Activated CD8-positive, alpha-beta memory T cell treated with anti-CD3 and anti-CD28 coated beads for 4 hours (primary cell): ENCODE results near the gene TMEM72.

Source experiments
- DNase-seq, 2 donors: peaks; one replicate each; pipeline ENCODE4 v3.0.0-alpha.2; 2020; ENCODE audit warnings: low read depth in 2 of 2

Gene TMEM72

GRCh38 chr10:44955413-44956070, 44.4 kb downstream of the TMEM72 start:
- no peak for DNase-seq

DNA sequence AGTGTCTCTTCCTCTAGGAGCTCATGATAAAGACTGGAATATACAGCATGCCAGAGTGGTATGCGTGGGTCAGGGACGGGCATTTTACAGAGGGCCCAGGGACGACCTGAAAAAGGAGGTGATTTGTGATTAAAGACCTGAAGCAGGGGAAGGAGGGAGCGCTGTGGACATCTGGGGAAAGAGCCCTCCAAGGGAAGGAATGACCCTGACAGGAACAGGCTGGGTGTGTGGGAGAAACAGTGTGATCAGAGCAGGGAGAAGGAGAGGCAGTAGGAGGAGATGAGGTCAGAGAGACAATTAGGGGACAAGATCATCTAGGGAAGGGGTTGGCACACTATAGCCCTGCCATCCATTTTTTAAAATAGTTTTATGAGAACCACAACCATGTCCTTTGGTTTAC, 45.1 kb downstream of the TMEM72 start:
- DNase-seq: no peak

DNA sequence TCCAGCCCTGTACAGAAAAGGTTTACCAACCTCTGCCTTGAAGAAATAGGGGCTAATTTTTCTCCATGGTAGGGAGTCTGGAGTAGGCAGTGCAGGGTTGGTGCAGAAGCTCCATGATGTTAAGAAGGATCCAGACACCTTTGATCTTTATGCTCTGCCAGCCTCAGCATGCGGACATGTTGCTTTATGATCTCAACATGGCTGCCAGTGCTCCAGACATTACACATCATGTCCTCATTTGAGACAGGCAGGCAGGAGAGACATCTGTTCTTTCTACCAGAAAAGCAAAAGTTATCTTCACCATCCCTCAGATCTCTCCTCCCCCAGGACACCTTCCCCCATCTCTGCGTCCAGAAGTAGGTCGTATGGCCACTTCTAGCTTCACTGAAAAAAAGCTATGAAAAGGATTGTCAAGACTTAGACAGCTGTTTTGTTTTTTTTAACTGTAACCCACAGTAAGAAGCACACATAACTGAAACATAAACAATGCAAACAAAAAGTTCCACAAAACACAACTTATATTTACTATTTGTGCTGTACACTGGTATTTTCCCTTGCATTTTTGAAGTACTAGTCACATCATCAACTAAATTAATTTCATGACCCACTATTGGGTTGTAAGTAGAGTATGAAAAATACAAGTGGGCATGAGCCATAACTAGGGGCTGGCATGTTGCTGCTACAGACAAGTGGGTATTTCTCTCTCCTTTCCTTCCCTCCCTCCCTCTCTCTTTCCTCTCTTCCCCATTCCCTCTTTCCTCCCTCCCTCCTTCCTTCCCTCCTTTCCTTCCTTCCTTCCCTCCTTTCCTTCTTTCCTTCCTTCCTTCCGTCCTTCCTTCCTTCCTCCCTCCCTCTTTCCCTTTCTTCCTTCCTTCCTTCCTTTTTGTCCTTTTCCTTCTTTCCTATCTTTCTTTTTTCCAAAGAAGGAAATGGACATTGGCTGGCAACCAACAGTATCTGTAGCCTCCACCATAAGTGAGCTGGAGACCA, 45.9 kb downstream of the TMEM72 start:
- no peak for DNase-seq

DNA sequence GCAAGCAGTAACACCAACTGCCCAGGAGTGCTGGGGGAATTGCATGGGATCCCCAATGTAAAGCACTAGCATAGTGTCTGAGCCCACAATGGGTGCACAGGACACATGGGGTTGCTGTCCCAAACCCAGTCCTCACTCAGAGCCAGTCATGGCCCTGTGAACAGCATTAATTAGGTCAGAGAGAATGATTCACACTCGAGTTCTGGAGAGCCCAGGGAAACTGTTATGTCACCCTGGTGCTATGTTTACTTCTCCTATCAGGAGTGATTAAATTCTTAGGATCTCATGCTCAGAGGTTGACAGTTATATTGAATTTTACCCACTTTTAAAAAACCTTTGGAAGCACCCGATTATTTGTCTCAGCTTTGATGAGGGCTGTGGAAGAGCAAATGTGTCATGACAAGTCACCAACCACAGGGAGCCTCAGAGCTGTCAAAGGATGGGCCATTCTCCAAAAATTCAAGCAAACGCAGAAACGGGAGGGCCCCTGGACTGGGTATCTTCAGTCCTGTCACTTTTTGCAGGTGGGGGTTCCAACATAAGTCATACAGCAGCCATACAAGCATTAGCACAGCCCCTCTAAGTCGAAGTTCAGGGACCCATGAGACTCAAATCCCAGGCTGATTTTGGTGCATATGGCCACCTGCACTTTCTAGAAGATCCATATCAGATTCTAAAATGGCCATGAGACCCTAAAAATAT, 47.2 kb downstream of the TMEM72 start:
- no peak for DNase-seq

- no peak for DNase-seq
Measured at GRCh38 chr10:44958898-44959246, 47.7 kb downstream of the TMEM72 start.

- peak; percentile 74 to 78 for DNase-seq
Measured at GRCh38 chr10:44959247-44960087, 48.3 kb downstream of the TMEM72 start, which contains the start of gene RASSF4. Gene RASSF4 (plus strand): TSS chr10:44959802. CDS start chr10:44970203, 10,401 bp downstream.

DNA sequence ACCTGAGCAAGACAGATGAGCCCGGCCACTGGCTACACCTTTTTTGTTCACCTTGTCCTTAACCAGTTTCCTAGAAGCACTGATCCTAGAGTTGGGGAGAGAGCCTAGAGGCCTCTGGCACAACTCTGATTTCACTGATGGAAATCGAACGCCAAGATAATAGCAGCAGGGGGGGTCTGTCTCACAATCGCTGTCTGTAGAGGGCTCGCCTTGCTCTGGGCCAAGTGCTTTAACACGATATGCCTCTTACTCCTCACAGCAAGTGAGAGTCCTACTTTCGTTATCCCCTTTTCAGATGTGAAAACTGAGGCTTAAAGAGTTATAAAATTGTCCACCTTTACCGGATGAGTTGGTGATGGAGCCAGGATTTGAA, 48.9 kb downstream of the TMEM72 start:
- DNase-seq: no peak

- no peak for DNase-seq
Measured at GRCh38 chr10:44960482-44961229, 49.5 kb downstream of the TMEM72 start.

GRCh38 chr10:44961230-44961571, 50.1 kb downstream of the TMEM72 start:
- no peak for DNase-seq

DNA sequence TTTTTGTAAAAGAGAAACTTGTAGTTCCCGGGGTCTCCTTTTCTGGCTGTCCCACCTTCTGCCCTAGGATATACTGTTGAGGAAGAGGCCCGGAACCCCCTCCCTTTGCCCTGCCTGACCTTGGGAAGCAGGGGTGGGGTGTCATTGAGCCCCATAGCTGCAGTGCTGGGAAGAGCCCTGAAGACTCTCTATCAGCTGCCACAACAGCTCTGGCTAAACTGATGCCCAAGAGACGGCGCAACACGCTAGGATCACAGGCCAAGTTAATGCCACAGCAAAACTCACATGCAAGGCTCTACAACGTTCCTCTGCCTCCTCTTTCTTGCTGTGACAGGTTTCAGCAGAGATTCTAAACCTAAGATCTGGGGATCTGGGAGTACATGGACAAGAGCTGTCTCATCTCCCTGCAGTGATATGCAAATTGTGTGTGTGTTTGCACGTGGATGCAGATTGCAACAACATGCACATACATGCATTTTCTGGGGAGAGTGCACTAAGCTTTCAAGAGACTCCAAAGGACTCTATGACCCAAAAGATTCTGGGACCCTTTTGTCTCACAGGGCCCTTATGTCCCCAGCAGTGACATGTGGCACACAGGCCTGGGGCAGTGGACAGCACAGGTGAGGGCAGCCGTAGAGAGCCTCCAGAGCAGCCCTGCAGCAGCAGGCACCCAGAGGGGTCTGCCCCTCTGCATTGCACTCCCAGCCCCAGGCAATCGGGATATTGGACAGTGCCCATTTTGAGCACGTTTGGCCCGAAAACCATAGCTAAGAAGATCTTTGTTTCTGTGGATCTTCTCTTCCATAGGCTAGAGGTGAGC, 51.0 kb downstream of the TMEM72 start:
- DNase-seq: no peak

DNA sequence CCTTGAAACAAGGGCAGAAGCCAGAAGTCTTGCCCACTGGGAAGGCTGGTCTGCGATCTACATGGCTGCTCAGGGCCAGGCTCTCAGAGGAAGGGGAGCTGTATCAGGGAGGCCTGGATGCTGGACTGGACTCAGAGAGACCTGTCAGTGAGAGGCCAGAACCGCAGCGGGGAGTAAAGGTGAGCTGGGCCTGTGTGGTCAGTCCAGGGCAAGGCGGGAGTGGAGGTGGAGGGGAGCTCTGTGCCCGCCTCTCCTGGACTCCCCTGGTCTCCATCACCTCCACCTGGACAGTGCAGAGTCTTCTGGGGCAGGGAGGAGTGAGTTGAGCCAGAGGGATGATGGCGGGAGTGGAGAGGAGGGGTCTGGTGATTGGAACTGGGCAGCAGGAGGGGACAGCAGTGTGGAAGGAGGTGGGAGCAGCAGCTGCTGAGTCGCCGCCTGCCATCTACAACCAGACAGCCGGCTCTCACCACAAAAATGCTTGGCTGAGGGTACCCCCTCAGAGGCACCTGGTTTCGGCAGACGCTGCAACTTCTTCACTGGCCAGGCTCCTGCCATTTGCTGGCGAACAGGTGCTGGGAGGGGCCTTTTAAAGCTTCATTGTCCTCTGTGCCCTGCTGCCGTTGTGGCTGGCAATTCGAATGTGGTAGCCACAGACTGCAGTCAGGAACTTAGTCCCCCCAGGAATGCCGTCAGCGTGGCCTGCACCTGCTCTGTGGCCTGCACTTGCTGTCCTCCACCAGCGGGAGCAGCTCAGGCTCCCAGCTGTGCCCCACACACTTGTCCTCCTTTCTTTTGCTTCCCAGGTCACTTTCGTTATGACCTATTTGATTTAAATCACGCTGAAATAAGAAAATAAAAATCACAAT, 52.0 kb downstream of the TMEM72 start:
- no peak for DNase-seq

DNA sequence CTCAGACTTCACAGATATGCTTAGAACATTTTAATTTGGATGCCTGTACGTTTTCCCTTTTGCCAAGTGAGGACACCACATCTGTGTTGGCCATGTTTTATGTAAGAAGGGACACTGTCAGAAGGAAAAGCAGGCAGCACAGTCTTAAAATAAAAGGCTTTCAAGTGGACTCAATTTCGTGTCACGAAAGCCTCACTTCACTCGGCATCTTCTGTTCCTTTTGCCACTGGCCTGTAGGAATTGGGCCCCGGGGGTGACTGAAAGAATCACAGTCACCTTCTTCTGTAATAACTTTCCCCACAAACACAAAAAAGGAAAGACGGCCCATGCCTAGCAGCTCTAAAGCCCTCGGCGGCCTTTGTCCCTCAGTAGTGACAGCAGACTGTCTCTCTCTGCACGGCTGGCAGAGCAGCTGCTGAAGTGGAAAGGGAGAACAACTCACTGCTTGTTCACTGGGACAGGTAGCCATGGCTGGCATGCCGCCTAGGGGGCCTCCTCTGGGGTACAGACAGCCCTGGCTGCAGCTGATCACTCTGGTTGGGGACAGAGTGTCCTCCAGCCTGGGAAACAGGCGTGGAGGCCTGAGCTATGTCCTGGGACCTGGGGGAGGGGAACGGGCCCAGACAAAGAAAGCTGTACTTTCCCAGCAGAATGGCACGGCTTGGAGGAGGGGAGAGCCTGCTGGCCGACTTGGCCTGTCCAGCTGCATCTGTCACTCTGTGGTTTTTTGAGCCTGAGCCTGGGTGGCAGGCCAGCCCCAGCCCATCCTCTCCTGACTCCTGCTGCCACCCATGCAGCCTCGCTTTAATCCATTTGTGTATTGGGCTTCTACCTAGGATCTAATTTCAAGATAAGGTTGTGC, 52.9 kb downstream of the TMEM72 start:
- no peak for DNase-seq

DNA sequence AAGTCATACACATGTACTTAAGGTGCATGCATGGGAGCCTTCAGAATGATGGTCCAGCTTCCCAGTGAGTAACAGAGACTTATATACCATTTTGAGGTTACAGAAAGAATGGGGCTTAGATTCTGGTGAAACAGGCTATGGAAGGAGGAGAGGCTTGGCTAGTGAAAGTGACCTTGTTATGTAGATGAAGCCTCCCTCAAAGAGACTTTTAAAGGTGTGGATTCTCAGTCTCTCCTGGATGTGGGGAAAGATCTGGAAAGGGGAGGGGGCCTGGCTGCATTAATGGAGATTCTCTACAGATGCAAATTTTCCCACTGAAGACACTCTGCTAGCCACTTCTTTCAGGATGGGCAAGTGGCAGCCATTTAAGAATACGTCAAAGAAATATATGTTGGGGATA, 54.0 kb downstream of the TMEM72 start:
- no peak for DNase-seq

- DNase-seq: no peak
Measured at GRCh38 chr10:44965651-44966097, 54.5 kb downstream of the TMEM72 start.

DNA sequence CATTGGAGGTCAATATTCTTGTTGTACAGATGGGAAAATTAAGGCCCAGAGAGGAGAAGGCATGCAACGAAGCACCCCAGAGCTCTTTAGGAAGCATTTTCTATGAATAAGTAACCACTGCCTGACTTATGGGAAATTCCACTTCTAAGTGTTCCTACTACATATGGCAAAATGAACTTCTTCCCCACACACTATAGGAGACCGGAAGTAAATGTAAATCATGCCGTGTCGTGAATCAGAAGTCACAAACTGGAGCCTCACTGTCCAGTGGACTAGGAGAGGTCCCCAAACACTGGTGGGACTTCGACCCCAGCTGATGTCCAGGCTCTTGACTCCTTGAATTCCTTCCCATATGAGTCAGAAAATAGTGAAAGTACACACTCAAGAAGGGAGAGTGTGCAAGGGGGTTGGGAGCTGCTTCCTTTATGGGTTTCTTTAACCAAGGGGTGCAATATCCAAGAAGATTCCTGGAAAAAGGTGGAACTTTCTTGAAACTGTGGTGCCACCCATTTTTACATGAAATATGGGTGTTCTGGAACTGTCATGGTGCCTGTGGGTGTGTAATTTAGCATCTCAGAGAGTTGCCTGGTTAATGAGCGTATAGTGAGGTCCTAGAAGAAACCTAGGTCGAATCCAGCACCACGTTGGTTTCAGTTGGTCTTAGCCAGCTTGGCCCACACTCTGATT, 55.1 kb downstream of the TMEM72 start:
- DNase-seq: no peak

- DNase-seq: no peak
Measured at GRCh38 chr10:44966816-44967509, 55.8 kb downstream of the TMEM72 start.

GRCh38 chr10:44967616-44968015, 56.5 kb downstream of the TMEM72 start:
- no peak for DNase-seq
